Osteoblast (primary cell): Measurements from ENCODE around the gene SH2D3C. TPM values are rescaled to one million over a fixed set of nuclear protein-coding genes. Genes with fewer than 3 reads are reported as not detected.
A peak's percentile ranks its signal among the peaks of the same experiment; 100 is the strongest.

ENCODE experiments used
- DNase-seq: peaks from one replicate; pipeline ENCODE4 v3.0.0; 2011; ENCODE audit warnings: low spot score, mixed read lengths; ENCODE audit not compliant: insufficient read length; ENCODE audit errors: missing footprints
- H2AFZ ChIP-seq: 2 replicates; pipeline ENCODE4 v1.6.0; 2011; ENCODE audit warnings: mild to moderate bottlenecking, low read length
- H3K27ac ChIP-seq: 2 replicates; pipeline ENCODE4 v1.5.1; 2011; ENCODE audit warnings: mild to moderate bottlenecking, low read depth, low read length, moderate library complexity
- H3K27me3 ChIP-seq: 2 replicates; pipeline ENCODE4 v1.6.0; 2012; ENCODE audit warnings: mild to moderate bottlenecking, control low read depth, inconsistent platforms, low read length, moderate library complexity; ENCODE audit not compliant: insufficient read depth
- H3K36me3 ChIP-seq: 2 replicates; pipeline ENCODE4 v1.5.1; 2011; ENCODE audit warnings: mild to moderate bottlenecking, low read length, control low read depth, moderate library complexity; ENCODE audit not compliant: insufficient read depth
- H3K4me1 ChIP-seq: 2 replicates; pipeline ENCODE4 v1.5.1; 2011; ENCODE audit warnings: mild to moderate bottlenecking, low read length, control low read depth, moderate library complexity; ENCODE audit not compliant: insufficient read depth
- H3K4me2 ChIP-seq: 2 replicates; pipeline ENCODE4 v1.6.0; 2011; ENCODE audit warnings: mild to moderate bottlenecking, low read length; ENCODE audit not compliant: insufficient read depth
- H3K4me3 ChIP-seq: fragments of 200-600 bp; sonication (generic); 3 replicates; pipeline ENCODE4 v1.5.1; 2012; ENCODE audit warnings: mild to moderate bottlenecking, low read length, inconsistent platforms; ENCODE audit not compliant: insufficient read depth
- H3K79me2 ChIP-seq: 2 replicates; pipeline ENCODE4 v1.6.0; 2012; ENCODE audit warnings: mild to moderate bottlenecking, low read length, control low read depth, inconsistent platforms; ENCODE audit not compliant: insufficient read depth
- H3K9me3 ChIP-seq: 2 replicates; pipeline ENCODE4 v1.5.1; 2011; ENCODE audit warnings: low read depth, low read length, control low read depth
- H4K20me1 ChIP-seq: 2 replicates; pipeline ENCODE4 v1.6.0; 2012; ENCODE audit warnings: mild to moderate bottlenecking, low read length, control low read depth; ENCODE audit not compliant: insufficient read depth
- total RNA-seq: library from RNA; depleted of rRNA; stranded (reverse); fragments of >200 nt; gene quantifications from 2 replicates; pipeline ENCODE4 v1.2.3, GENCODE V29; 2012
- TF ChIP-seq, protein P1 (sequence below): IDR thresholded peaks from 2 replicates; pipeline ENCODE4 v1.5.1; 2011; ENCODE audit warnings: mild to moderate bottlenecking, low read depth, low read length, moderate library complexity; ENCODE audit errors: extremely low read depth

The SH2D3C gene
- total RNA-seq, 1 donor, result 0.36 TPM

DNA sequence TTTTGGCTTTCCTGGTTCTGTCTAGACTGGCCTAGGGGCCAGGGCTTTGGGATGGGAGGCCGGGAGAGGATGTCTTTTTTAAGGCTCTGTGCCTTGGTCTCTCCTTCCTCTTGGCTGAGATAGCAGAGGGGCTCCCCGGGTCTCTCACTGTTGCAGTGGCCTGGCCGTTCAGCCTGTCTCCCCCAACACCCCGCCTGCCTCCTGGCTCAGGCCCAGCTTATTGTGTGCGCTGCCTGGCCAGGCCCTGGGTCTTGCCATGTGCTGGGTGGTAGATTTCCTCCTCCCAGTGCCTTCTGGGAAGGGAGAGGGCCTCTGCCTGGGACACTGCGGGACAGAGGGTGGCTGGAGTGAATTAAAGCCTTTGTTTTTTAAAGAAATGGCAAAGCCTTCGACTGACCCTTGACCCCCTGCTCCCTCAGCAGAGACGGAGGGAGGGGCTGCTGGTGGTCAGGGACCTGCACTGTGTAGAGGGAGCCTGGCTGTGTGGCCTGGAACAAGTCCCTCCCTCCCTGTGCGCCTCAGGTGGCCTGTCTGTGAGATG, 35.3 kb upstream of the SH2D3C start:
- Histone ChIP-seq H3K36me3 (peaks cover 81% of the 10 kb centered on the region), H3K27me3 (no peaks in the 10 kb centered on the region), H2AFZ (no peak overlapping the region), H3K27ac (no peak overlapping the region), H3K79me2 (peaks cover 2% of the 10 kb centered on the region), H3K4me3 (no peak overlapping the region), H3K4me1 (no peaks in the 10 kb centered on the region), H3K9me3 (no peaks in the 10 kb centered on the region), H3K4me2 (no peak overlapping the region), H4K20me1 (peaks cover 20% of the 10 kb centered on the region)
- peak; percentile 74 for DNase-seq
- TF ChIP-seq, protein P1, sequence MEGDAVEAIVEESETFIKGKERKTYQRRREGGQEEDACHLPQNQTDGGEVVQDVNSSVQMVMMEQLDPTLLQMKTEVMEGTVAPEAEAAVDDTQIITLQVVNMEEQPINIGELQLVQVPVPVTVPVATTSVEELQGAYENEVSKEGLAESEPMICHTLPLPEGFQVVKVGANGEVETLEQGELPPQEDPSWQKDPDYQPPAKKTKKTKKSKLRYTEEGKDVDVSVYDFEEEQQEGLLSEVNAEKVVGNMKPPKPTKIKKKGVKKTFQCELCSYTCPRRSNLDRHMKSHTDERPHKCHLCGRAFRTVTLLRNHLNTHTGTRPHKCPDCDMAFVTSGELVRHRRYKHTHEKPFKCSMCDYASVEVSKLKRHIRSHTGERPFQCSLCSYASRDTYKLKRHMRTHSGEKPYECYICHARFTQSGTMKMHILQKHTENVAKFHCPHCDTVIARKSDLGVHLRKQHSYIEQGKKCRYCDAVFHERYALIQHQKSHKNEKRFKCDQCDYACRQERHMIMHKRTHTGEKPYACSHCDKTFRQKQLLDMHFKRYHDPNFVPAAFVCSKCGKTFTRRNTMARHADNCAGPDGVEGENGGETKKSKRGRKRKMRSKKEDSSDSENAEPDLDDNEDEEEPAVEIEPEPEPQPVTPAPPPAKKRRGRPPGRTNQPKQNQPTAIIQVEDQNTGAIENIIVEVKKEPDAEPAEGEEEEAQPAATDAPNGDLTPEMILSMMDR, result no peak

DNA sequence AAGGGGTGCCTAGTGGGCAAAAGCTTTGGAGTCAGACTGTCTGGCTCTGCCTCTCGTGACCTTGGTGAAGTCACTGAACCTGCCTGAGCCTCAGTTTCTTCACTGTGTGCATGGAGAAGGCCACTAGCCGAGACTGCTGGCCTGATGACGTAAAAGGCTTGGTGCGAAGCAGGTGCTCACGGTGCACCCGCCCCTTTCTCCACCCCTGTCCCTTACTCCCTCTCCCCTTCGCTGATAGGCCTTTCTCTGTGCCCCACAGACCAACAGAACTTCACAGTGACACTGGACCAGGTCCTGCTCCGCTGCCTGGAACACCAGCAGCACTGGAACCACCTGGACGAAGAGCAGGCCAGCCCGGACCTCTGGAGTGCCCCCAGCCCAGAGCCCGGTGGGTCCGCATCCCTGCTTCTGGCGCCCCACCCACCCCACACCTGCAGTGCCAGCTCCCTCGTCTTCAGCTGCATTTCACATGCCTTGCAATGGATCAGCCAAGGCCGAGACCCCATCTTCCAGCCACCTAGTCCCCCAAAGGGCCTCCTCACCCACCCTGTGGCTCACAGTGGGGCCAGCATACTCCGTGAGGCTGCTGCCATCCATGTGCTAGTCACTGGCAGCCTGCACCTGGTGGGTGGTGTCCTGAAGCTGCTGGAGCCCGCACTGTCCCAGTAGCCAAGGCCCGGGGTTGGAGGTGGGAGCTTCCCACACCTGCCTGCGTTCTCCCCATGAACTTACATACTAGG, 34.6 kb upstream of the SH2D3C start:
- H4K20me1 ChIP-seq, result peaks cover 20% of the 10 kb centered on the region
- no peak overlapping the region for H3K27ac ChIP-seq
- H3K4me2 ChIP-seq, result no peak overlapping the region
- H3K9me3 ChIP-seq, result no peaks in the 10 kb centered on the region
- H3K79me2 ChIP-seq, result peaks cover 6% of the 10 kb centered on the region
- no peaks in the 10 kb centered on the region for H3K27me3 ChIP-seq
- H3K4me1 ChIP-seq, result no peaks in the 10 kb centered on the region
- no peak overlapping the region for H3K4me3 ChIP-seq
- TF ChIP-seq, protein P1, result no peak
- H2AFZ ChIP-seq, result no peak overlapping the region
- peaks cover 81% of the 10 kb centered on the region for H3K36me3 ChIP-seq
- DNase-seq, result peak; percentile 59

DNA sequence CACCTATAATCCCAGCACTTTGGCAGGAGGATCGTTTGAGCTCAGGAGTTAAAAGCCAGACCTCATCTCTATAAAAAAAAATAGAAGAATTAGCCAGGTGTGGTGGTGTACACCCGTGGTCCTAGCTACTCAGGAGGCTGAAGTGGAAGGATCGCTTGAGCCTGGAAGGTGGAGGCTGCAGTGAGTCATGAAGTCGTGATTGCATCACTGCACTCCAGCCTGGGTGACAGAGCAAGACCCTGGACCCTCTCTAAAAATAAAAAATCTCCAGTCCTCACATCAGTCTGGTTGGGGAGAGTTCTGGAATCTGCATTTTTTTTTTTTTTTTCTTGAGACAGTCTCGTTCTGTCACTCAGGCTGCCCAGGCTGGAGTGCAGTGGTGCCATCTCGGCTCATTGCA, 33.5 kb upstream of the SH2D3C start:
- peaks cover 81% of the 10 kb centered on the region for H3K36me3 ChIP-seq
- H3K4me3 ChIP-seq, result no peak overlapping the region
- H4K20me1 ChIP-seq, result peaks cover 25% of the 10 kb centered on the region
- no peaks in the 10 kb centered on the region for H3K4me1 ChIP-seq
- no peak for DNase-seq
- H3K27ac ChIP-seq, result no peak overlapping the region
- H3K79me2 ChIP-seq, result peaks cover 14% of the 10 kb centered on the region
- H2AFZ ChIP-seq, result no peak overlapping the region
- no peaks in the 10 kb centered on the region for H3K9me3 ChIP-seq
- no peaks in the 10 kb centered on the region for H3K27me3 ChIP-seq
- no peak overlapping the region for H3K4me2 ChIP-seq
- TF ChIP-seq, protein P1, result no peak

DNA sequence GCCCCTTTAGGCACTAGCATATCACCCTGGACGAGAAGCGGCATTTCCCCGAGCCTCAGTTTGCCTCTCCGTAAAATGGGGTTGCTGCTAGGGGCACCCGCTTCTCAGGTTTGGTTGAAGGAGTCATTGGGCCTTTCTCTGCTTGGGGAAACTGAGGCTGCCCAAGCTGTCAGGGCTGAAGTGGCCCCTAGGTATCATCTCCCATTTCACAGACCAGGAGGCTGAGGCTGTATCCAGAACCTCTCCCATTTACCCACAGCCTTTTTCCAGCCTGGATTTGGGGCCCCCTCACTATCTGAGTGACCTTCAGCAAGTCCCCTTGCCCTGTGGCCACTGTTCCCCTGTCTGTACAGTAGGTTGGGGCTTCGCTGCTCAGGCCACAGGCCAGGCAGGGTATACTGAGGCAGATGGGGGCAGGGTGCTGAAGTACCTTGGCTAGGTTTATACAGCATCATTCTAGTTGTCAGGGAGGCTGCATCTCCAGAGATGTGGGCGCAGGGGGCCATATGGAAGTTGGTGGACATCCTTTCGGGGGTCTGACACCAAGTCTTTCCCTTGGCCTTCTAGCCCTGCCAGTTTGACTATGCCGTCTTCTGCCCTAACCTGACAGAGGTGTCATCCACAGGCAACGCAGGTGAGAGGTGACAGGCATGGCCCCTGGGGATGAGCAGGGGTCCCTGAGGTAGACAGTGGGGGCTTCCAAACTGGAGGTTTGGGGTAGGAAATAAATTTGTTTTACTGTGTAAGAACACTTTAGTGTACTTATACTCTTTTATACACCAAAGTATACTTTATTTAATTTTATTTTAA, 32.1 kb upstream of the SH2D3C start:
- Histone ChIP-seq H4K20me1 (peaks cover 23% of the 10 kb centered on the region), H3K27ac (no peak overlapping the region), H3K4me1 (no peaks in the 10 kb centered on the region), H3K4me3 (no peak overlapping the region), H3K27me3 (no peaks in the 10 kb centered on the region), H3K36me3 (peaks cover 79% of the 10 kb centered on the region), H2AFZ (no peak overlapping the region), H3K79me2 (peaks cover 28% of the 10 kb centered on the region), H3K9me3 (no peaks in the 10 kb centered on the region), H3K4me2 (no peak overlapping the region)
- TF ChIP-seq, protein P1, result no peak
- peak; percentile 76 for DNase-seq
